HCT116 (cell line): ENCODE measurements around the gene C3orf70. TPM values are rescaled to one million over a fixed set of nuclear protein-coding genes. Genes with fewer than 3 reads are reported as not detected.

Experiments used
- ATAC-seq: fragments of 200-7000 bp; cut with Tn5 transposase; 2 replicates; pipeline ENCODE4 v1.9.1; 2020; ENCODE audit warnings: mild to moderate bottlenecking, moderate library complexity
- BruUV-seq: library from RNA; stranded (reverse); fragments of 400-500 nt; replicated peaks from 2 replicates; lab custom pipeline; 2021; lab: Mats Ljungman, UMichigan
- CTCF ChIA-PET: fragments of 300-600 bp; sonication (Branson Sonifier 250); formaldehyde crosslinking; loops from one replicate; lab custom pipeline; 2021; ENCODE audit warnings: antibody characterized with exemption; lab: Charles Lee
- POLR2A ChIA-PET: fragments of 300-600, 350-600 bp; sonication (Branson Sonifier 250); formaldehyde crosslinking; loops from one replicate; lab custom pipeline; 2021; ENCODE audit warnings: antibody characterized with exemption; lab: Charles Lee
- RAD21 ChIA-PET, 2 experiments: fragments of 300-600 bp; sonication (Branson Sonifier 250); formaldehyde crosslinking; loops; one replicate each; lab custom pipeline; 2023; ENCODE audit warnings: low total read pairs in 2 of 2; ENCODE audit not compliant: uncharacterized antibody in 2 of 2, unreplicated experiment in 2 of 2, low non-redundant PET in 1 of 2; lab: Charles Lee
- DNase-seq: peaks from one replicate; pipeline ENCODE4 v3.0.0-alpha.2; 2010; ENCODE audit warnings: low read depth, low spot score
- H2AFZ ChIP-seq: fragments of 200-600 bp; shearing (Covaris generic), sonication (generic); 2 replicates; pipeline ENCODE4 v1.6.1; 2017; ENCODE audit warnings: low read depth, mixed run types, mixed read lengths, antibody characterized with exemption, low read length; ENCODE audit not compliant: poor library complexity, severe bottlenecking
- H3K27ac ChIP-seq: 2 replicates; pipeline ENCODE4 v1.5.1; 2012; ENCODE audit warnings: low read depth, low read length
- H3K27me3 ChIP-seq: fragments of 200-600 bp; sonication (generic); 2 replicates; pipeline ENCODE4 v1.6.1; 2016; ENCODE audit warnings: mixed run types, low read length, mixed read lengths; ENCODE audit not compliant: insufficient read depth
- H3K36me3 ChIP-seq, 2 experiments: fragments of 200-500 bp in 1 of 2; fragments of 200-600 bp in 1 of 2; sonication (Bioruptor generic) in 1 of 2; sonication (generic) in 1 of 2; 2 replicates each; pipeline versions ENCODE4 v1.5.1 to v1.6.1; 2014 to 2016; ENCODE audit warnings: low read length in 2 of 2, inconsistent platforms in 1 of 2, mixed read lengths in 1 of 2, mixed run types in 1 of 2; ENCODE audit not compliant: insufficient read depth in 2 of 2, control insufficient read depth in 1 of 2
- H3K4me1 ChIP-seq, 2 experiments: fragments of 200-600 bp in 1 of 2; sonication (generic) in 1 of 2; 2 replicates each; pipeline versions ENCODE4 v1.5.1 to v1.6.1; 2012 to 2017; ENCODE audit warnings: low read length in 2 of 2, inconsistent platforms in 1 of 2, mild to moderate bottlenecking in 1 of 2, mixed read lengths in 1 of 2, mixed run types in 1 of 2, moderate library complexity in 1 of 2; ENCODE audit not compliant: insufficient read depth in 2 of 2, control insufficient read depth in 1 of 2
- H3K4me2 ChIP-seq: fragments of 200-600 bp; sonication (generic); 2 replicates; pipeline ENCODE4 v1.6.1; 2017; ENCODE audit warnings: mixed run types, low read length, mixed read lengths
- H3K4me3 ChIP-seq, 2 experiments: fragments of 200-600 bp in 1 of 2; sonication (generic) in 1 of 2; replicated peaks in 1 of 2; 2 replicates each; pipeline ENCODE4 v1.5.1; 2011 to 2016; ENCODE audit warnings: low read length in 2 of 2, control low read depth in 1 of 2, low read depth in 1 of 2, mild to moderate bottlenecking in 1 of 2, mixed read lengths in 1 of 2, mixed run types in 1 of 2
- H3K79me2 ChIP-seq: fragments of 200-600 bp; sonication (generic); 2 replicates; pipeline ENCODE4 v1.6.1; 2017; ENCODE audit warnings: mild to moderate bottlenecking, mixed run types, low read length, moderate library complexity, mixed read lengths; ENCODE audit not compliant: insufficient read depth
- H3K9ac ChIP-seq: fragments of 200-600 bp; sonication (generic); 2 replicates; pipeline ENCODE4 v1.6.1; 2016; ENCODE audit warnings: low read length, mixed read lengths
- H3K9me2 ChIP-seq: fragments of 200-600 bp; sonication (generic), shearing (Covaris generic); 2 replicates; pipeline ENCODE4 v1.6.1; 2017; ENCODE audit warnings: mixed run types, mild to moderate bottlenecking, moderate library complexity; ENCODE audit not compliant: insufficient read depth
- H3K9me3 ChIP-seq, 2 experiments: fragments of 200-500 bp in 1 of 2; fragments of 200-600 bp in 1 of 2; sonication (Bioruptor generic) in 1 of 2; sonication (generic) in 1 of 2; 2 replicates each; pipeline ENCODE4 v1.6.1; 2014 to 2017; ENCODE audit warnings: low read length in 2 of 2, mixed read lengths in 2 of 2, inconsistent platforms in 1 of 2, low read depth in 1 of 2, mild to moderate bottlenecking in 1 of 2, mixed run types in 1 of 2, moderate library complexity in 1 of 2; ENCODE audit not compliant: control insufficient read depth in 1 of 2, insufficient read depth in 1 of 2
- H4K20me1 ChIP-seq: fragments of 200-600 bp; sonication (generic), shearing (Covaris generic); 2 replicates; pipeline ENCODE4 v1.6.1; 2017; ENCODE audit warnings: mixed run types, mild to moderate bottlenecking, moderate library complexity; ENCODE audit not compliant: insufficient read depth
- CEBPB ChIP-seq: IDR thresholded peaks from 2 replicates; pipeline ENCODE4 v1.6.1; 2012; ENCODE audit warnings: low read depth
- EGR1 ChIP-seq: IDR thresholded peaks from 2 replicates; pipeline ENCODE4 v1.6.1; 2012; ENCODE audit warnings: low read depth
- POLR2AphosphoS5 ChIP-seq: IDR thresholded peaks from 2 replicates; pipeline ENCODE4 v1.6.1; 2011; ENCODE audit warnings: mild to moderate bottlenecking, low read depth, low read length, moderate library complexity
- SP1 ChIP-seq: IDR thresholded peaks from 2 replicates; pipeline ENCODE4 v1.6.1; 2012; ENCODE audit warnings: low read depth
- SRF ChIP-seq: IDR thresholded peaks from 2 replicates; pipeline ENCODE4 v1.6.1; 2012; ENCODE audit warnings: low read depth
- TCF7L2 ChIP-seq: IDR thresholded peaks from 2 replicates; pipeline ENCODE4 v1.7.0; 2011; ENCODE audit warnings: borderline replicate concordance, inconsistent platforms; ENCODE audit not compliant: insufficient read depth, insufficient read length; ENCODE audit errors: extremely low read depth
- YY1 ChIP-seq: IDR thresholded peaks from 2 replicates; pipeline ENCODE4 v1.6.1; 2011; ENCODE audit warnings: low read length, low read depth, moderate library complexity, mild to moderate bottlenecking; ENCODE audit not compliant: insufficient replicate concordance; ENCODE audit errors: extremely low read depth
- ZNF274 ChIP-seq: fragments of 200-500 bp; sonication (Bioruptor generic); IDR thresholded peaks from 2 replicates; pipeline ENCODE4 v1.6.1; 2014; ENCODE audit warnings: mild to moderate bottlenecking, low read depth, low read length, inconsistent platforms
- intact Hi-C: fragments of 100-400 bp; cut with micrococcal nuclease; formaldehyde crosslinking; loops from 2 replicates; pipeline ENCODE4 v1.10.0; 2022
- total RNA-seq: library from RNA; stranded (reverse); gene quantifications from one replicate; pipeline ENCODE4 v1.2.1, GENCODE V29; 2021; ENCODE audit not compliant: unreplicated experiment
- TF ChIP-seq, protein P1 (sequence below): IDR thresholded peaks from 2 replicates; pipeline ENCODE4 v1.6.1; 2011; ENCODE audit warnings: mild to moderate bottlenecking, low read length, moderate library complexity; ENCODE audit not compliant: insufficient replicate concordance; ENCODE audit errors: extremely low read depth

C3orf70 gene
- total RNA-seq, 1 experiment from 2014 or later: not detected

DNA sequence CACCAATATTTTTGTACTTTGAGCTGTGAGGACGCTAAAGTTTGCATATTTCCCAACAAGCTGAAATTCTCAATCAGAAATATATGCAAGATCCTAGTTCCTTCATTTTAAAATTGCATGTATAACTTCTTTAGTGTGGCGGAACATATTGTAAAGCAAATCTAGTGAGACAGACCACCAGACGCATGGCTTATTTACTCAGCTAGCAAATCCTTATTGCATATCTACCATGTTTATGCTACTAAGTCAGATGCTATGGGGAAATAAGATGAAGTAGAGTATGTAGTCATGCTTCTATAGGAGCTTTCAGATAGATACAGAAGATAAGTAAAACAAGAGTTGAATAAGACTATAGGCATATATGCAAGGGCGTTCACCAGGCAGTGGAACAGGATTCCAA, 62.0 kb downstream of the C3orf70 start:
- Histone ChIP-seq H3K4me1 (no peaks in the 10 kb centered on the region), H3K9ac (no peak overlapping the region), H3K9me3 (no peaks in the 10 kb centered on the region), H3K4me3 (no peak overlapping the region), H3K27me3 (peaks cover under 1% of the 10 kb centered on the region; the same call in 1 of the 2 replicates), H3K27ac (no peak overlapping the region), H4K20me1 (no peaks in the 10 kb centered on the region), H3K9me2 (no peaks in the 10 kb centered on the region), H2AFZ (no peak overlapping the region), H3K79me2 (no peaks in the 10 kb centered on the region), H3K36me3 (no peaks in the 10 kb centered on the region), H3K4me2 (no peak overlapping the region)
- RAD21 ChIA-PET: no interaction called here
- CTCF ChIA-PET: no interaction called here
- DNase-seq (no peak), ATAC-seq (no peak)
- intact Hi-C loops: no loop called here
- TF ChIP-seq SRF (no peak), SP1 (no peak), CEBPB (no peak), EGR1 (no peak), POLR2AphosphoS5 (no peak), TCF7L2 (no peak), YY1 (no peak), ZNF274 (no peak)
- TF ChIP-seq, protein P1, sequence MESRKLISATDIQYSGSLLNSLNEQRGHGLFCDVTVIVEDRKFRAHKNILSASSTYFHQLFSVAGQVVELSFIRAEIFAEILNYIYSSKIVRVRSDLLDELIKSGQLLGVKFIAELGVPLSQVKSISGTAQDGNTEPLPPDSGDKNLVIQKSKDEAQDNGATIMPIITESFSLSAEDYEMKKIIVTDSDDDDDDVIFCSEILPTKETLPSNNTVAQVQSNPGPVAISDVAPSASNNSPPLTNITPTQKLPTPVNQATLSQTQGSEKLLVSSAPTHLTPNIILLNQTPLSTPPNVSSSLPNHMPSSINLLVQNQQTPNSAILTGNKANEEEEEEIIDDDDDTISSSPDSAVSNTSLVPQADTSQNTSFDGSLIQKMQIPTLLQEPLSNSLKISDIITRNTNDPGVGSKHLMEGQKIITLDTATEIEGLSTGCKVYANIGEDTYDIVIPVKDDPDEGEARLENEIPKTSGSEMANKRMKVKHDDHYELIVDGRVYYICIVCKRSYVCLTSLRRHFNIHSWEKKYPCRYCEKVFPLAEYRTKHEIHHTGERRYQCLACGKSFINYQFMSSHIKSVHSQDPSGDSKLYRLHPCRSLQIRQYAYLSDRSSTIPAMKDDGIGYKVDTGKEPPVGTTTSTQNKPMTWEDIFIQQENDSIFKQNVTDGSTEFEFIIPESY: no peak
- BruUV-seq: no TSS peak
- POLR2A ChIA-PET: interaction anchor here (1.9 kb wide), 1 partner anchor 9 kb away, joined by 4 read pairs; no protein-coding TSS in a partner anchor
